Gastrocnemius medialis (tissue), 4 donors: ENCODE results near the gene SARM1. TPM values are rescaled to one million over a fixed set of nuclear protein-coding genes. Genes with fewer than 3 reads are reported as not detected.

Source experiments
- ATAC-seq, 2 donors: fragments of 150-250 bp; one replicate each; pipeline ENCODE4 v1.9.1; 2016
- DNase-seq, 2 donors: peaks; one replicate each; pipeline ENCODE4 v3.0.0-alpha.2; 2019
- H3K27ac ChIP-seq, 4 donors: fragments of 200-600 bp; sonication (generic); 1 replicate in 1 of 4; 2 replicates in 3 of 4; pipeline ENCODE4 v1.5.1; 2016 to 2018; ENCODE audit warnings: mild to moderate bottlenecking in 2 of 4, moderate library complexity in 1 of 4
- H3K27me3 ChIP-seq, 3 donors: fragments of 200-600 bp; sonication (generic) in 2 of 3; 1 replicate in 1 of 3; 2 replicates in 2 of 3; pipeline versions ENCODE4 v1.5.1 to v1.6.0; 2016 to 2019; ENCODE audit warnings: mild to moderate bottlenecking in 1 of 3, moderate library complexity in 1 of 3
- H3K36me3 ChIP-seq, 2 donors: fragments of 200-600 bp; sonication (generic) in 1 of 2; one replicate each; pipeline ENCODE4 v1.5.1; 2017 to 2018
- H3K4me1 ChIP-seq, 2 donors: fragments of 200-600 bp; sonication (generic) in 1 of 2; one replicate each; pipeline ENCODE4 v1.5.1; 2016 to 2017; ENCODE audit warnings: mild to moderate bottlenecking in 2 of 2
- H3K4me3 ChIP-seq, 4 donors: fragments of 200-600 bp; sonication (generic) in 3 of 4; 1 replicate in 1 of 4; 2 replicates in 3 of 4; pipeline ENCODE4 v1.5.1; 2016 to 2019; ENCODE audit warnings: mild to moderate bottlenecking in 2 of 4
- H3K9me3 ChIP-seq, 3 donors: fragments of 200-600 bp; sonication (generic) in 2 of 3; 1 replicate in 1 of 3; 2 replicates in 2 of 3; pipeline ENCODE4 v1.5.1; 2016 to 2019
- POLR2A ChIP-seq, 2 donors: fragments of 450-650 bp; IDR thresholded peaks; one replicate each; pipeline ENCODE4 v1.6.1; 2017; ENCODE audit warnings: antibody characterized with exemption in 2 of 2, mild to moderate bottlenecking in 2 of 2, moderate library complexity in 2 of 2
- in situ Hi-C, 4 donors: fragments of 200-750 bp; cut with MboI; loops; one replicate each; pipeline versions ENCODE4 v1.15.0 to v1.8.0; 2017; ENCODE audit warnings: low sequenced_read_pairs in 4 of 4
- intact Hi-C: fragments of 100-400 bp; cut with DNase I; formaldehyde crosslinking; loops from one replicate; pipeline ENCODE4 v1.15.1; 2023; ENCODE audit warnings: low total_unique reads
- total RNA-seq, 4 donors: library from RNA; depleted of rRNA; stranded (reverse); fragments of >200 nt; gene quantifications; one replicate each; pipeline versions ENCODE4 v1.1.0 to v1.2.3, GENCODE V29; 2016
- TF ChIP-seq, protein P1 (sequence below), 5 experiments: fragments of 450-650 bp in 3 of 5; fragments of 200-600 bp in 2 of 5; sonication (generic) in 2 of 5; IDR thresholded peaks in 4 of 5; conservative IDR thresholded peaks in 1 of 5; 1 replicate in 4 of 5; 2 replicates in 1 of 5; pipeline ENCODE4 v1.5.1; 2016 to 2019; ENCODE audit warnings: antibody characterized with exemption in 5 of 5, mild to moderate bottlenecking in 3 of 5, moderate library complexity in 3 of 5

The SARM1 gene
- total RNA-seq, 4 donors from 2014 or later = 0.78 to 1.9 (median 1.7) TPM

DNA sequence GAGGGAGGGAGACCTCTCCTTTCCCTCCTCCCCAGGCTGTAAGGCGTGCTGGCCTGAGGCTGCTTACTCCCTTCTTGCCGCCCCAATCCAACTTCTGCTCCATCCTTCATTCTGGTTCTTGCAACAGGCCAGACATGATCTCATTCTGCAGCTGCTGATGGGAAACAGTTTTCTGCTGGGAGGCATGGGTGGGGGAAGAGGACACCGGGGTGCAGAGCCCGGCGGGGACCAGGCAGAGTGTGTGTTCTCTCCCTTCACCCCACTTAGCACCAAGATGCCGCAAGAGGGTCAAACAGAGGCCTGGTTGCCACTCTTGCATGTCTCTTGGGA, 1.4 kb downstream of the SARM1 start:
- no peak for DNase-seq
- H3K36me3 ChIP-seq = no peaks in the 10 kb centered on the region
- in situ Hi-C loops = loop anchor here in 1 of 4 donors (25.0 kb wide), 1 partner anchor 589 kb away; the partner anchor contains the start of gene PHF12
- H3K27ac ChIP-seq = no peak overlapping the region
- TF ChIP-seq, protein P1, sequence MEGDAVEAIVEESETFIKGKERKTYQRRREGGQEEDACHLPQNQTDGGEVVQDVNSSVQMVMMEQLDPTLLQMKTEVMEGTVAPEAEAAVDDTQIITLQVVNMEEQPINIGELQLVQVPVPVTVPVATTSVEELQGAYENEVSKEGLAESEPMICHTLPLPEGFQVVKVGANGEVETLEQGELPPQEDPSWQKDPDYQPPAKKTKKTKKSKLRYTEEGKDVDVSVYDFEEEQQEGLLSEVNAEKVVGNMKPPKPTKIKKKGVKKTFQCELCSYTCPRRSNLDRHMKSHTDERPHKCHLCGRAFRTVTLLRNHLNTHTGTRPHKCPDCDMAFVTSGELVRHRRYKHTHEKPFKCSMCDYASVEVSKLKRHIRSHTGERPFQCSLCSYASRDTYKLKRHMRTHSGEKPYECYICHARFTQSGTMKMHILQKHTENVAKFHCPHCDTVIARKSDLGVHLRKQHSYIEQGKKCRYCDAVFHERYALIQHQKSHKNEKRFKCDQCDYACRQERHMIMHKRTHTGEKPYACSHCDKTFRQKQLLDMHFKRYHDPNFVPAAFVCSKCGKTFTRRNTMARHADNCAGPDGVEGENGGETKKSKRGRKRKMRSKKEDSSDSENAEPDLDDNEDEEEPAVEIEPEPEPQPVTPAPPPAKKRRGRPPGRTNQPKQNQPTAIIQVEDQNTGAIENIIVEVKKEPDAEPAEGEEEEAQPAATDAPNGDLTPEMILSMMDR (IDR thresholded peaks at IDR 0.05 in 4 of 5, conservative IDR thresholded peaks at IDR 0.05 in 1 of 5) = no peak
- no peak for TF ChIP-seq POLR2A (IDR thresholded peaks at IDR 0.05)
- H3K9me3 ChIP-seq = no peaks in the 10 kb centered on the region
- H3K4me3 ChIP-seq = peak overlapping the region in 2 of 4 donors; percentile 63 to 64
- no peak for ATAC-seq
- intact Hi-C loops = no loop called here
- no peaks in the 10 kb centered on the region for H3K27me3 ChIP-seq
- H3K4me1 ChIP-seq = peaks cover 10 to 11% of the 10 kb centered on the region in 2 donors

DNA sequence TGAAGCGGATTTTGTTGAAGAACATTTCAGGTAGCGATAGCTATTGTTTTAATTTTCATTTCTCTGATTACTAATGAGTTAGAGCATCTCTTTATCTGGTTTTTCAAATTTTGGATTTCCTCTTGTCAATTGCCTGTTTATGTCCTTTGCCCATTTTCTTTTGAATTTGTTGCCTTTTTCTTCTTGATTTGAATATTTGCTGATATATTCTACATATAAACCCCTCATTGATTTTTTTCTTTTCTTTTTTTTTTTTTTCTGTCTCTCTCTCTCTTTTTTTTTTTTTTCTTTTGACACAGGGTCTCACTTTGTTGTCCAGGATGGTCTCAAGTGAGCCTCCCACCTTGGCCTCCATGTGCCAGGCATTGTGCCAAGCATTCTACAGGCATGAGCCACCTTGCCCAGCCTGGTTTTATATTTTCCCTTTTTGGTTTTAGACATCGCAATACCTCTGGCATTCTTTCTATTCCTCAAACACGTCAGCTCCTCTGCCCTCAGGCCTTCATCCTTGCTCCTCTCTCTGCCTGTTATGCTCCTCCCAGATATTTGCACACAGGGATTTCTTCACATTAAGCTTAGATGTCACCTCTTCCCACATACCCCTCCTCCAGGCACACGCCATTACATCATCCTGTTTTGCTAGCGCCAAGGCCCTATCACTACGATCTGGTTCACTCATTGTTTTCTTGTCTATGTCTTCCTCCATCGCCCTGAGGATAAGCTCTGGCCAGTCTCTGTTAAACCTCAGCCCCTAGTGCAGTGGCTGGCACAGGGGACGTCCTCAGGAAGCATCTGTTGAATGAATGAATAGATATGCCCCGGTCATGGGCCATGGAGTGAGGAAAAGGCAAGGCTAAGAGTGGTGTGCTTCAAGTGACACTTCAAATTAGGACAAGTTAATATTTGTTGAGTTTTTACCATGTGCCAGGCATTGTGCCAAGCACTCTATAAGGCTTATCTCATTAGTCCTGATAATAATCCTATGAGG, 8.6 kb downstream of the SARM1 start:
- intact Hi-C loops (no loop called here), in situ Hi-C loops (no loop called here)

DNA sequence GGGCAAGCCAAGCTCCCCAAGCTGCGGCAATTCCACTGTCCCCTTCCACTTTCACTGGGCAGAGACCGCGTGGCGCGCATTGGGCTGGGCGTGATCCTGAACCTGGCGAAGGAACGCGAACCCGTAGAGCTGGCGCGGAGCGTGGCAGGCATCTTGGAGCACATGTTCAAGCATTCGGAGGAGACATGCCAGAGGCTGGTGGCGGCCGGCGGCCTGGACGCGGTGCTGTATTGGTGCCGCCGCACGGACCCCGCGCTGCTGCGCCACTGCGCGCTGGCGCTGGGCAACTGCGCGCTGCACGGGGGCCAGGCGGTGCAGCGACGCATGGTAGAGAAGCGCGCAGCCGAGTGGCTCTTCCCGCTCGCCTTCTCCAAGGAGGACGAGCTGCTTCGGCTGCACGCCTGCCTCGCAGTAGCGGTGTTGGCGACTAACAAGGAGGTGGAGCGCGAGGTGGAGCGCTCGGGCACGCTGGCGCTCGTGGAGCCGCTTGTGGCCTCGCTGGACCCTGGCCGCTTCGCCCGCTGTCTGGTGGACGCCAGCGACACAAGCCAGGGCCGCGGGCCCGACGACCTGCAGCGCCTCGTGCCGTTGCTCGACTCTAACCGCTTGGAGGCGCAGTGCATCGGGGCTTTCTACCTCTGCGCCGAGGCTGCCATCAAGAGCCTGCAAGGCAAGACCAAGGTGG, 9.8 kb downstream of the SARM1 start:
- DNase-seq = no peak
- no peaks in the 10 kb centered on the region for H3K9me3 ChIP-seq
- no peaks in the 10 kb centered on the region for H3K36me3 ChIP-seq
- TF ChIP-seq POLR2A (IDR thresholded peaks at IDR 0.05) = no peak
- TF ChIP-seq, protein P1 (IDR thresholded peaks at IDR 0.05 in 4 of 5, conservative IDR thresholded peaks at IDR 0.05 in 1 of 5) = no peak
- in situ Hi-C loops (no loop called here), intact Hi-C loops (no loop called here)
- H3K4me1 ChIP-seq = no peaks in the 10 kb centered on the region
- ATAC-seq = no peak
- no peak overlapping the region for H3K4me3 ChIP-seq
- H3K27ac ChIP-seq = no peak overlapping the region
- peaks cover 0 to 3% (median 0%) of the 10 kb centered on the region in 3 donors for H3K27me3 ChIP-seq

More for the DNA sequence above, 8.6 kb downstream of the SARM1 start:
- no peak for ATAC-seq
- no peak overlapping the region for H3K27ac ChIP-seq
- H3K27me3 ChIP-seq = peaks cover 0 to 3% (median 0%) of the 10 kb centered on the region in 3 donors
- H3K4me1 ChIP-seq = no peaks in the 10 kb centered on the region
- no peaks in the 10 kb centered on the region for H3K9me3 ChIP-seq
- no peaks in the 10 kb centered on the region for H3K36me3 ChIP-seq
- TF ChIP-seq POLR2A (IDR thresholded peaks at IDR 0.05) = no peak
- TF ChIP-seq, protein P1 (IDR thresholded peaks at IDR 0.05 in 4 of 5, conservative IDR thresholded peaks at IDR 0.05 in 1 of 5) = no peak
- H3K4me3 ChIP-seq = no peak overlapping the region
- DNase-seq = no peak

DNA sequence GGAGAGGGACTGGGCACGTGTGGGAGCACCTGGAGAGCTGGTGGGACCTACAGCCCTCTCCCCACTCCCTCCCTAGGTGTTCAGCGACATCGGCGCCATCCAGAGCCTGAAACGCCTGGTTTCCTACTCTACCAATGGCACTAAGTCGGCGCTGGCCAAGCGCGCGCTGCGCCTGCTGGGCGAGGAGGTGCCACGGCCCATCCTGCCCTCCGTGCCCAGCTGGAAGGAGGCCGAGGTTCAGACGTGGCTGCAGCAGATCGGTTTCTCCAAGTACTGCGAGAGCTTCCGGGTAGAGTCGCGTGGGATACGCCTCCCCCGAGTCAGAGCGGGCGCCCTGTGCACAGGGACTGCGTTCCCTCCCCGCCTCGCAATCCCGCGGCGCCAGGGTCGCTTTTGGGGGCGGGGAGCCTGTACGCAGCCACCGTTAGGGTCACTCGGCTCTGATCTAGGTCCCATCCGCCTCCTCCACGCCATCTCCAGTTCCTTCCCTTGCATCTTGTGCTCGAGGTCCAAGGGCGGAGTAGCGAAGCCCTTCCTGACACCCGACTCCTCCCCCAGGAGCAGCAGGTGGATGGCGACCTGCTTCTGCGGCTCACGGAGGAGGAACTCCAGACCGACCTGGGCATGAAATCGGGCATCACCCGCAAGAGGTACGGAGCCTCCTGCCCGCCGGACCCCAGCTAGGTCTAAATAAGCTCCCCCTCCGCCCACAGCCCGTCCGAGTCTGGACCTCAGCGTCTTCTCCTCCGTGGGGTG, 13.0 kb downstream of the SARM1 start:
- no peaks in the 10 kb centered on the region for H3K4me1 ChIP-seq
- ATAC-seq (peak in 1 of 2 donors; percentile 21), DNase-seq (no peak)
- TF ChIP-seq, protein P1 (IDR thresholded peaks at IDR 0.05 in 4 of 5, conservative IDR thresholded peaks at IDR 0.05 in 1 of 5) = no peak
- no peak for TF ChIP-seq POLR2A (IDR thresholded peaks at IDR 0.05)
- intact Hi-C loops (no loop called here), in situ Hi-C loops (no loop called here)
- H3K4me3 ChIP-seq = peak overlapping the region; percentile 12 to 50 (median 26)
- H3K9me3 ChIP-seq = no peaks in the 10 kb centered on the region
- peaks cover 0 to 3% (median 0%) of the 10 kb centered on the region in 3 donors for H3K27me3 ChIP-seq
- H3K36me3 ChIP-seq = no peaks in the 10 kb centered on the region
- H3K27ac ChIP-seq = no peak overlapping the region
